HG02884 (cell line): ENCODE measurements around the gene DPYD.

Source experiments
- ATAC-seq: cut with Tn5 transposase; IDR thresholded peaks from one replicate; pipeline ENCODE4 v1.9.1; 2021; ENCODE audit warnings: mild to moderate bottlenecking, moderate library complexity; ENCODE audit not compliant: unreplicated experiment

The DPYD gene

GRCh38 chr1:97073169-97073568, 847.7 kb downstream of the DPYD start:
- no peak for ATAC-seq

- no peak for ATAC-seq
These were observed 849.7 kb downstream of the DPYD start for GRCh38 chr1:97071173-97071572.

GRCh38 chr1:97070376-97070775, 850.5 kb downstream of the DPYD start:
- ATAC-seq = no peak

- ATAC-seq = no peak
These were observed 851.5 kb downstream of the DPYD start for GRCh38 chr1:97069312-97069711.

GRCh38 chr1:97066860-97067259, 854.0 kb downstream of the DPYD start:
- no peak for ATAC-seq

GRCh38 chr1:97063532-97063931, 857.3 kb downstream of the DPYD start:
- ATAC-seq = no peak

GRCh38 chr1:97061604-97062003, 859.2 kb downstream of the DPYD start:
- no peak for ATAC-seq

GRCh38 chr1:97056386-97056785, 864.4 kb downstream of the DPYD start:
- no peak for ATAC-seq

- ATAC-seq = no peak
These were observed 867.6 kb downstream of the DPYD start for GRCh38 chr1:97053268-97053667.

- no peak for ATAC-seq
These were observed 869.0 kb downstream of the DPYD start for GRCh38 chr1:97051823-97052222.

GRCh38 chr1:97050506-97050905, 870.3 kb downstream of the DPYD start:
- no peak for ATAC-seq

GRCh38 chr1:97047421-97047793, 873.4 kb downstream of the DPYD start:
- no peak for ATAC-seq

- ATAC-seq = no peak
These were observed 873.9 kb downstream of the DPYD start for GRCh38 chr1:97046765-97047420.

GRCh38 chr1:97044159-97044760, 876.6 kb downstream of the DPYD start:
- ATAC-seq = no peak

GRCh38 chr1:97042551-97042950, 878.3 kb downstream of the DPYD start:
- no peak for ATAC-seq

GRCh38 chr1:97041026-97041425, 879.8 kb downstream of the DPYD start:
- no peak for ATAC-seq

GRCh38 chr1:97038410-97038809, 882.4 kb downstream of the DPYD start:
- ATAC-seq = no peak

GRCh38 chr1:97034651-97035050, 886.2 kb downstream of the DPYD start:
- ATAC-seq = no peak

GRCh38 chr1:97033949-97034348, 886.9 kb downstream of the DPYD start:
- ATAC-seq = no peak
